Brain microvascular endothelial cell (primary cell): ENCODE data around the gene SLC9A5.

Experiments used
- DNase-seq: peaks from one replicate; pipeline ENCODE4 v3.0.0-alpha.2; 2020
- H3K27ac ChIP-seq: fragments of 250-450 bp; sonication (Bioruptor Pico); 2 replicates; pipeline ENCODE4 v1.5.1; 2020; ENCODE audit warnings: mild to moderate bottlenecking, moderate library complexity
- H3K27me3 ChIP-seq: fragments of 250-450 bp; sonication (Bioruptor Pico); replicated peaks from 2 replicates; pipeline ENCODE4 v1.5.1; 2020; ENCODE audit warnings: mild to moderate bottlenecking
- H3K36me3 ChIP-seq: fragments of 250-450 bp; sonication (Bioruptor Pico); replicated peaks from 2 replicates; pipeline ENCODE4 v1.5.1; 2020; ENCODE audit warnings: mild to moderate bottlenecking
- H3K4me3 ChIP-seq: 2 replicates; pipeline ENCODE4 v1.5.1; 2011; ENCODE audit warnings: low read depth, mild to moderate bottlenecking, control low read depth, low read length, moderate library complexity
- in situ Hi-C: cut with HindIII; loops from 2 replicates; pipeline ENCODE4 v1.10.0; 2017; ENCODE audit warnings: low sequenced_read_pairs, low pct_ligation_motif_present
- TF ChIP-seq, protein P1 (sequence below): IDR thresholded peaks from 2 replicates; pipeline ENCODE4 v1.5.1; 2011; ENCODE audit warnings: low read depth, mild to moderate bottlenecking, moderate library complexity, low read length, control low read depth, inconsistent platforms; ENCODE audit errors: missing control alignments

The SLC9A5 gene

DNA sequence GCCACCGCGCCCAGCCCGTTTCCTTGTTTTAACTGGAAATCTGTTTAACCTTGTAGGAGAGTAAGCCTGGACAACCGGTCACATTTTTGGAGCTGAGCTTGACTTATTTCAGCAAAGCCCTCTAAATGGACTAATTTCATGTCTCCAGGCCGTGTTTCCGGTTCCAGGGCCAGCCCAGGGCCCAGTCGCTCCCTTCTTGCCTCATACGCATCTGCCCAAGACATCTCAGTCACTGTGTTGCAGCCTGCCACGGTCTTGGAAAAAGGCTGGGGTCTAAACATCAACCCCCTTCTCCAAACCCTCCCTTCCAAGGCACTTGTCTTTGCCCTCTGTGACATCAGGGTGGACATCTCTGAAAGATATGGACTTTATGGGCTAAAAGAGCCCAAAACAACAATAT is 49.5 kb downstream of the SLC9A5 start:
- H3K4me3 ChIP-seq, result no peak overlapping the region
- TF ChIP-seq, protein P1, sequence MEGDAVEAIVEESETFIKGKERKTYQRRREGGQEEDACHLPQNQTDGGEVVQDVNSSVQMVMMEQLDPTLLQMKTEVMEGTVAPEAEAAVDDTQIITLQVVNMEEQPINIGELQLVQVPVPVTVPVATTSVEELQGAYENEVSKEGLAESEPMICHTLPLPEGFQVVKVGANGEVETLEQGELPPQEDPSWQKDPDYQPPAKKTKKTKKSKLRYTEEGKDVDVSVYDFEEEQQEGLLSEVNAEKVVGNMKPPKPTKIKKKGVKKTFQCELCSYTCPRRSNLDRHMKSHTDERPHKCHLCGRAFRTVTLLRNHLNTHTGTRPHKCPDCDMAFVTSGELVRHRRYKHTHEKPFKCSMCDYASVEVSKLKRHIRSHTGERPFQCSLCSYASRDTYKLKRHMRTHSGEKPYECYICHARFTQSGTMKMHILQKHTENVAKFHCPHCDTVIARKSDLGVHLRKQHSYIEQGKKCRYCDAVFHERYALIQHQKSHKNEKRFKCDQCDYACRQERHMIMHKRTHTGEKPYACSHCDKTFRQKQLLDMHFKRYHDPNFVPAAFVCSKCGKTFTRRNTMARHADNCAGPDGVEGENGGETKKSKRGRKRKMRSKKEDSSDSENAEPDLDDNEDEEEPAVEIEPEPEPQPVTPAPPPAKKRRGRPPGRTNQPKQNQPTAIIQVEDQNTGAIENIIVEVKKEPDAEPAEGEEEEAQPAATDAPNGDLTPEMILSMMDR, result no peak
- no peak for DNase-seq
- peaks cover 5% of the 10 kb centered on the region for H3K27me3 ChIP-seq
- H3K36me3 ChIP-seq, result no peaks in the 10 kb centered on the region
- no peak overlapping the region for H3K27ac ChIP-seq
- in situ Hi-C loops, result no loop called here

DNA sequence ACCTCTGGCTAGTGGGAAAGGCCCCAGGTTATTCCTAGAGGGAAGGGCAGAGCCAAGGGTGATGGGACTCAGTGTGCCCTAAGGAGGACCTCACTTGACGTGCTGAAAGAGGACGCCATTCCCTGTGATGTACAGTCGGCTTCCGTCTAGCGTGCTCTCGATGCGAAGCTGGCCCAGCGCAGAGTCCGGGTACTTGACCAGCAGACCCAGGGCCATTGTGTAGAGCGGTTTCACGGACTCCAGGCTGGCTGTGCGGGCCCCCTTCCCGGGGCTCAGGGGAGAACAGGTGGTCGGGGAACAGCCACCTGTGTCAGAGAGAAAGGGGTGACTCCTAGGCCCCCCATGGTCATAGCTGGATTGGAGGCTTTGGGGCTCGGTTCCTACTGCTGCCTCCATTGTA is 50.5 kb downstream of the SLC9A5 start:
- Histone ChIP-seq H3K27me3 (peaks cover 5% of the 10 kb centered on the region), H3K4me3 (no peak overlapping the region), H3K36me3 (no peaks in the 10 kb centered on the region), H3K27ac (no peak overlapping the region)
- DNase-seq, result no peak
- TF ChIP-seq, protein P1, result no peak
- in situ Hi-C loops, result no loop called here

DNA sequence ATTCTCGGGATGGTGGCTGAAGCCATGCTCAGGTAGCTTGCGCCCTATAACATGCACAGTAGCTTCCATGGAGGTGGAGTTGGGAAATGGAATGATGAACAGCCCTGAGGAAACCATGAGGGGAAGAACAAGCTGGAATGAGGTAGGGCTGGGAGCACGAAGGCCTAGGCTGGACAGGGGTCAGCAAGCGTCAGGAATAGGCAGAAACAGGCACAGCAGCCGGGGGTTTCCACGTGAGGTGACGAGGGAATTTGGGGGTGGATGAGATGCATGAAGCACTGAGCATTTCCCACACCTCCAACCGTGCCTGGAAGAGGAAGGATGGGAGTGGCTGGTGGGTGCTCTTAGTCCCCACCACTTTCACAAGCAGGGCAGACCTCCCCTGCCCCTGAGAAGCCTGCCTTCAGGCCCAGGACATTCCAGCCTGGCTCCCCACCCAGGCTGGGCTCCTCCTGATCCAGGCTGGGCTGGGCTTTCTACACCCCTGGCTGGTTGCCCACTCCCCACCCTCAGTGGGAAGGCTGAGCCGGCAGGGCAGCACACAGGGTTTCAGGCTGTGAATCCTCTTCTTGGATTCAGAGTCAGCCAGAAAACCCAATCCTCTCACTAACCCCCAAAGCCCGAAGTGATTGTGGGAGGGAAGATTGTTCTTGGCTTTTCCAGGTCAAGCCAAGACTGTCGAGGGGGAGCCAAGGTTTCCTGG is 52.5 kb downstream of the SLC9A5 start:
- no peak for DNase-seq
- Histone ChIP-seq H3K27me3 (no peaks in the 10 kb centered on the region), H3K27ac (no peak overlapping the region), H3K4me3 (no peak overlapping the region), H3K36me3 (no peaks in the 10 kb centered on the region)
- in situ Hi-C loops, result no loop called here
- TF ChIP-seq, protein P1, result no peak

DNA sequence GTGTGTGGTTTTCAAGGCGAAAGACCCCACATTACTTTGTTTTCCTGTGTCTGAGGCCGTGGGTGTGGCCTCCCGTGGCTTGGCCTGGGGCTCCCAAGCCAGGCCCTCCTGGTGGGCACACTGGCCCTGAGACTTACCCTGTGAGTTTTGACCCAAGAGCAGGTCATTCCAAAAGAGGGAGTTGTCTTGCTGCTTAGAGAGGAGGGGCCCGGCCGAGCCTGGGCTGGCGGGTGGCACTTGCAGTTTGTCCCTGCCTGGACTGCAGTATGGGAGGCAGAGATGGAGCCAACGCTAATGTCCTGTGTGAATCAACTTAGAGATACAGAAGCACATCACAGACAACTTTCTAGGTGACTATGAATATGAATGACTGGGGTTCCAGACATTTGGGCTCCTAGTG is 53.3 kb downstream of the SLC9A5 start:
- TF ChIP-seq, protein P1, result no peak
- no peaks in the 10 kb centered on the region for H3K36me3 ChIP-seq
- in situ Hi-C loops, result no loop called here
- no peak overlapping the region for H3K4me3 ChIP-seq
- DNase-seq, result no peak
- no peak overlapping the region for H3K27ac ChIP-seq
- H3K27me3 ChIP-seq, result no peaks in the 10 kb centered on the region

DNA sequence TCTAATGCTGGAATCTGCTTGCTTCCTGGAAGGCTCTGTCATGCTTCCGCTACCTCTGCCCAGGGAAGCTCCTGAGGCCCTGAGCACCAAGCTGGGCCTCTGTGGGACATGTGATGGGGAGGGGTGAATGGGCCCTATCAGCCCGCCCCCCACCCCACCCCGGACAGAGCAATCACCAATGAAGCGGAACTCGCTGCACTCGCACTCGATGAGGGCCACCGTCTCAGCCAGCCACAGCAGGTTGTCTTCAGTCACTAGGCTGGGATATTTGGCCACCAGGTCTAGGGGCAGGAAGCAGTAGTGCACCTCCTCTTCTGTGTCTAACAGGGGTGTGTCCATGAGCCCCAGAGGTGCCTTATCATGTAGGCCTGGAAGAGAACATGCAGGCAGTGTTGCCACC is 54.2 kb downstream of the SLC9A5 start:
- H3K27me3 ChIP-seq, result no peaks in the 10 kb centered on the region
- no peak for DNase-seq
- H3K27ac ChIP-seq, result no peak overlapping the region
- TF ChIP-seq, protein P1, result no peak
- in situ Hi-C loops, result no loop called here
- H3K4me3 ChIP-seq, result no peak overlapping the region
- H3K36me3 ChIP-seq, result no peaks in the 10 kb centered on the region

DNA sequence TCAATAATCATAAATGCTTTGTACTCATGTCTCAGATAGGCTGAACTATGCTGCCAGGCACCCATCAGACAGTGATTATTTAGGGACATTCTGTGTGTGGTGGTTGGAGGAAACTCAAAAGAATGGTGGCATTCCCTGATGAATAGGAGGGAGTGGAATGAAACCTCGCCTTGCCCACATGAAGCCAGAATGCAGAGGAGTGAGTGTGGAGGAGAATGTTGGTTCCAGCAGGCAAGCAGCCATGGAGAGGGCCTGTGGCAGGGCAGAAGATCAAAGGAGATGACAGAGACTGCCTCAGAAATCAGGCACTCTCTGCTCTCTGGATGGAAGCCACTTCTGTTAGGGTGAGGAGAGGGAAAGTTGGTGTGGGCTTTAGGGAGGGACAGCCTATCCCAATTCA is 55.2 kb downstream of the SLC9A5 start:
- TF ChIP-seq, protein P1, result no peak
- DNase-seq, result no peak
- Histone ChIP-seq H3K27ac (no peak overlapping the region), H3K4me3 (no peak overlapping the region), H3K27me3 (no peaks in the 10 kb centered on the region), H3K36me3 (no peaks in the 10 kb centered on the region)
- in situ Hi-C loops, result no loop called here
